HepG2 (cell line): ENCODE results near the gene SYP. TPM values are rescaled to one million over a fixed set of nuclear protein-coding genes. Genes with fewer than 3 reads are reported as not detected.

Experiments used
- ADNP ChIP-seq: sonication (generic); formaldehyde crosslinking; IDR thresholded peaks from 2 replicates; pipeline ENCODE4 v1.4.0; 2020; ENCODE audit warnings: missing genetic modification reagents
- BATF2 ChIP-seq: sonication (generic); formaldehyde crosslinking; IDR thresholded peaks from 2 replicates; pipeline ENCODE4 v1.8.0; 2022; ENCODE audit warnings: mild to moderate bottlenecking, missing genetic modification reagents, moderate library complexity
- CSRNP1 ChIP-seq: sonication (generic); formaldehyde crosslinking; IDR thresholded peaks from 2 replicates; pipeline ENCODE4 v1.8.1; 2023; ENCODE audit warnings: mild to moderate bottlenecking, missing genetic modification reagents
- DMAP1 ChIP-seq: IDR thresholded peaks from 2 replicates; pipeline ENCODE4 v1.6.1; 2016
- HOXA7 ChIP-seq: sonication (generic); formaldehyde crosslinking; IDR thresholded peaks from 2 replicates; pipeline ENCODE4 v1.8.1; 2022; ENCODE audit warnings: mild to moderate bottlenecking, missing genetic modification reagents, moderate library complexity
- KAT7 ChIP-seq: IDR thresholded peaks from 2 replicates; pipeline ENCODE4 v1.6.1; 2018; ENCODE audit warnings: borderline replicate concordance, missing compliant biosample characterization
- MXD4 ChIP-seq: IDR thresholded peaks from 2 replicates; pipeline ENCODE4 v1.6.1; 2016; ENCODE audit warnings: mild to moderate bottlenecking, missing biosample characterization, missing genetic modification reagents
- NCOA1 ChIP-seq: sonication (generic); formaldehyde crosslinking; IDR thresholded peaks from 2 replicates; pipeline ENCODE4 v1.9.0; 2021; ENCODE audit warnings: missing genetic modification reagents
- NFIB ChIP-seq: sonication (generic); formaldehyde crosslinking; IDR thresholded peaks from 2 replicates; pipeline ENCODE4 v1.9.0; 2021; ENCODE audit warnings: missing genetic modification reagents, mild to moderate bottlenecking, borderline replicate concordance
- REPIN1 ChIP-seq: sonication (generic); formaldehyde crosslinking; IDR thresholded peaks from 2 replicates; pipeline ENCODE4 v1.8.0; 2022; ENCODE audit warnings: missing genetic modification reagents, low read depth, mild to moderate bottlenecking, borderline replicate concordance
- REXO4 ChIP-seq: sonication (generic); formaldehyde crosslinking; IDR thresholded peaks from 2 replicates; pipeline ENCODE4 v1.8.0; 2022; ENCODE audit warnings: missing genetic modification reagents, mild to moderate bottlenecking, borderline replicate concordance
- SCMH1 ChIP-seq: sonication (generic); formaldehyde crosslinking; IDR thresholded peaks from 2 replicates; pipeline ENCODE4 v1.9.0; 2021; ENCODE audit warnings: missing genetic modification reagents, mild to moderate bottlenecking, borderline replicate concordance
- THAP11 ChIP-seq: IDR thresholded peaks from 2 replicates; pipeline ENCODE4 v1.6.1; 2016; ENCODE audit warnings: missing biosample characterization, missing genetic modification reagents
- THAP9 ChIP-seq: sonication (generic); formaldehyde crosslinking; IDR thresholded peaks from 2 replicates; pipeline ENCODE4; 2020; ENCODE audit warnings: missing genetic modification reagents, mild to moderate bottlenecking, borderline replicate concordance
- TMF1 ChIP-seq: sonication (generic); formaldehyde crosslinking; IDR thresholded peaks from 2 replicates; pipeline ENCODE4 v1.8.1; 2022; ENCODE audit warnings: low read depth, missing genetic modification reagents
- ZBTB7B ChIP-seq: sonication (generic); formaldehyde crosslinking; IDR thresholded peaks from 2 replicates; pipeline ENCODE4 v1.4.0; 2020; ENCODE audit warnings: missing genetic modification reagents
- ZNF160 ChIP-seq: sonication (generic); formaldehyde crosslinking; IDR thresholded peaks from 2 replicates; pipeline ENCODE4 v1.8.0; 2022; ENCODE audit warnings: mild to moderate bottlenecking, inconsistent platforms, missing genetic modification reagents
- ZNF205 ChIP-seq: IDR thresholded peaks from 2 replicates; pipeline ENCODE4 v1.6.1; 2018; ENCODE audit warnings: missing biosample characterization, missing genetic modification reagents
- ZNF468 ChIP-seq: sonication (generic); formaldehyde crosslinking; IDR thresholded peaks from 2 replicates; pipeline ENCODE4 v1.8.0; 2022; ENCODE audit warnings: mild to moderate bottlenecking, moderate library complexity, missing genetic modification reagents
- ZNF687 ChIP-seq: sonication (generic); formaldehyde crosslinking; IDR thresholded peaks from 2 replicates; pipeline ENCODE4 v1.5.1; 2020; ENCODE audit warnings: mild to moderate bottlenecking, missing genetic modification reagents, moderate library complexity
- ZNF816 ChIP-seq: sonication (generic); formaldehyde crosslinking; IDR thresholded peaks from 2 replicates; pipeline ENCODE4 v1.8.0; 2022; ENCODE audit warnings: missing genetic modification reagents, mild to moderate bottlenecking, borderline replicate concordance
- polyA plus RNA-seq, 8 experiments: library from polyadenylated mRNA; depleted of rRNA in 3 of 8; stranded (reverse) in 7 of 8; unstranded in 1 of 8; fragments of >200 nt; fragmentation: Illumina TruSeq in 4 of 8; extraction: Trizol in 4 of 8; gene quantifications; 2 replicates each; pipeline versions ENCODE4 v1.2.1 to v1.2.3, GENCODE V29; 2011 to 2016; ENCODE audit warnings: low read depth in 4 of 8, missing spikeins in 1 of 8, mixed read lengths in 1 of 8; ENCODE audit not compliant: insufficient read depth in 1 of 8
- total RNA-seq, 5 experiments: library from RNA; depleted of rRNA; stranded (reverse); fragments of >200 nt; fragmentation: Illumina TruSeq; extraction: Trizol; gene quantifications; 2 replicates each; pipeline ENCODE4 v1.2.3, GENCODE V29; 2016; ENCODE audit warnings: low read depth in 1 of 5

The SYP gene
- total and polyA plus RNA-seq, 2 of the 13 experiments (the other 11 are each of a cell fraction or from before 2014, with no cell fraction given), result 2.0 to 2.5 TPM

GRCh38 chrX:49190821-49191573 is 9.0 kb downstream of the SYP start (continued):
- TF ChIP-seq ZNF687 (peak; percentile 64; the same call in 1 of the 2 replicates), REXO4 (CRISPR knock-in tag) (no peak), ZNF468 (CRISPR knock-in tag) (no peak), SCMH1 (CRISPR knock-in tag) (no peak), REPIN1 (CRISPR knock-in tag) (no peak), NCOA1 (CRISPR knock-in tag) (no peak), NFIB (CRISPR knock-in tag) (no peak), KAT7 (CRISPR knock-in tag) (no peak), THAP11 (peak; percentile 73), ADNP (CRISPR knock-in tag) (no peak), BATF2 (CRISPR knock-in tag) (no peak), MXD4 (CRISPR knock-in tag) (no peak), ZBTB7B (no peak), ZNF160 (CRISPR knock-in tag) (no peak), HOXA7 (CRISPR knock-in tag) (no peak), TMF1 (CRISPR knock-in tag) (no peak), CSRNP1 (CRISPR knock-in tag) (no peak), ZNF205 (CRISPR knock-in tag) (no peak), ZNF816 (CRISPR knock-in tag) (no peak), DMAP1 (CRISPR knock-in tag) (no peak), THAP9 (no peak; the same call in 1 of the 2 replicates)
